Mesenchymal stem cell (in vitro differentiated cells and primary cell): Measurements from ENCODE around the gene PNPLA2.
A peak's percentile ranks its signal among the peaks of the same experiment; 100 is the strongest.

Experiments used
- DNase-seq: peaks from one replicate; pipeline ENCODE4 v3.0.0-alpha.2; 2013
- H2AFZ ChIP-seq: one replicate; pipeline ENCODE4 v1.6.1; 2013; ENCODE audit warnings: low read depth, mild to moderate bottlenecking, control low read depth, inconsistent platforms, low read length, moderate library complexity
- H2AK5ac ChIP-seq: 2 replicates; pipeline ENCODE4 v1.6.1; 2013; ENCODE audit warnings: low read length, moderate library complexity, mild to moderate bottlenecking, inconsistent platforms; ENCODE audit not compliant: severe bottlenecking
- H2BK120ac ChIP-seq: one replicate; pipeline ENCODE4 v1.6.1; 2013; ENCODE audit warnings: low read depth, mild to moderate bottlenecking, inconsistent platforms, low read length, moderate library complexity
- H2BK12ac ChIP-seq, 2 experiments: one replicate each; pipeline ENCODE4 v1.6.1; 2013; ENCODE audit warnings: inconsistent platforms in 2 of 2, low read length in 2 of 2, mild to moderate bottlenecking in 2 of 2, moderate library complexity in 2 of 2, control low read depth in 1 of 2
- H2BK15ac ChIP-seq: one replicate; pipeline ENCODE4 v1.6.1; 2013; ENCODE audit warnings: mild to moderate bottlenecking, low read depth, inconsistent platforms; ENCODE audit not compliant: poor library complexity, severe bottlenecking
- H2BK5ac ChIP-seq: 2 replicates; pipeline ENCODE4 v1.6.1; 2013; ENCODE audit warnings: low read depth, mild to moderate bottlenecking, low read length, control low read depth, inconsistent platforms; ENCODE audit not compliant: poor library complexity, severe bottlenecking
- H3K14ac ChIP-seq, 2 experiments: one replicate each; pipeline ENCODE4 v1.6.1; 2013; ENCODE audit warnings: inconsistent platforms in 2 of 2, low read length in 2 of 2, control low read depth in 1 of 2, mild to moderate bottlenecking in 1 of 2, moderate library complexity in 1 of 2
- H3K18ac ChIP-seq, 2 experiments: one replicate each; pipeline ENCODE4 v1.6.1; 2013; ENCODE audit warnings: inconsistent platforms in 2 of 2, low read length in 2 of 2, control low read depth in 1 of 2, low read depth in 1 of 2, mild to moderate bottlenecking in 1 of 2
- H3K23ac ChIP-seq, 2 experiments: one replicate each; pipeline ENCODE4 v1.6.1; 2013; ENCODE audit warnings: inconsistent platforms in 2 of 2, low read length in 2 of 2, mild to moderate bottlenecking in 2 of 2, moderate library complexity in 2 of 2, control low read depth in 1 of 2
- H3K27ac ChIP-seq: 2 replicates; pipeline ENCODE4 v1.5.1; 2013; ENCODE audit warnings: mild to moderate bottlenecking, moderate library complexity, low read length, control low read depth, inconsistent platforms; ENCODE audit not compliant: poor library complexity, severe bottlenecking
- H3K27me3 ChIP-seq, 2 experiments: 2 replicates each; pipeline versions ENCODE4 v1.6.1 to v1.7.0; 2013; ENCODE audit warnings: low read length in 2 of 2, mild to moderate bottlenecking in 2 of 2, moderate library complexity in 2 of 2, control low read depth in 1 of 2, inconsistent platforms in 1 of 2; ENCODE audit not compliant: control insufficient read depth in 1 of 2, insufficient read depth in 1 of 2
- H3K36me3 ChIP-seq, 2 experiments: 2 replicates each; pipeline versions ENCODE4 v1.6.1 to v1.7.0; 2013; ENCODE audit warnings: low read length in 2 of 2, control low read depth in 1 of 2, inconsistent platforms in 1 of 2, low read depth in 1 of 2, mild to moderate bottlenecking in 1 of 2; ENCODE audit not compliant: insufficient read depth in 2 of 2, control insufficient read depth in 1 of 2
- H3K4ac ChIP-seq, 2 experiments: one replicate each; pipeline ENCODE4 v1.6.1; 2013; ENCODE audit warnings: inconsistent platforms in 2 of 2, low read length in 2 of 2, mild to moderate bottlenecking in 2 of 2, moderate library complexity in 2 of 2, control low read depth in 1 of 2, low read depth in 1 of 2
- H3K4me1 ChIP-seq: 2 replicates; pipeline ENCODE4 v1.6.1; 2013; ENCODE audit warnings: low read depth, low read length, control low read depth; ENCODE audit not compliant: control insufficient read depth, insufficient read depth
- H3K4me2 ChIP-seq: 2 replicates; pipeline ENCODE4 v1.6.1; 2013; ENCODE audit warnings: low read length, mild to moderate bottlenecking, inconsistent platforms; ENCODE audit not compliant: poor library complexity, severe bottlenecking
- H3K4me3 ChIP-seq, 2 experiments: 2 replicates each; pipeline versions ENCODE4 v1.5.1 to v1.7.0; 2013; ENCODE audit warnings: low read length in 2 of 2, mild to moderate bottlenecking in 2 of 2, control low read depth in 1 of 2, low read depth in 1 of 2; ENCODE audit not compliant: insufficient read depth in 1 of 2
- H3K79me1 ChIP-seq: replicated peaks from 2 replicates; pipeline ENCODE4 v1.6.1; 2013; ENCODE audit warnings: mild to moderate bottlenecking, control low read depth, low read length, inconsistent platforms; ENCODE audit not compliant: poor library complexity, severe bottlenecking
- H3K9ac ChIP-seq: 2 replicates; pipeline ENCODE4 v1.7.0; 2013; ENCODE audit warnings: mild to moderate bottlenecking, low read length, moderate library complexity
- H3K9me3 ChIP-seq: 2 replicates; pipeline ENCODE4 v1.7.0; 2013; ENCODE audit warnings: mild to moderate bottlenecking, low read length; ENCODE audit not compliant: control insufficient read depth
- H4K8ac ChIP-seq: one replicate; pipeline ENCODE4 v1.6.1; 2013; ENCODE audit warnings: inconsistent platforms, mild to moderate bottlenecking, low read length, moderate library complexity
- H4K91ac ChIP-seq: one replicate; pipeline ENCODE4 v1.6.1; 2013; ENCODE audit warnings: mild to moderate bottlenecking, low read length, inconsistent platforms
- WGBS: methylation state at CpG from one replicate; pipeline ENCODE4 v1.1.7; 2013; ENCODE audit warnings: mixed read lengths; 5-methylcytosine and 5-hydroxymethylcytosine counted together

PNPLA2 gene

DNA sequence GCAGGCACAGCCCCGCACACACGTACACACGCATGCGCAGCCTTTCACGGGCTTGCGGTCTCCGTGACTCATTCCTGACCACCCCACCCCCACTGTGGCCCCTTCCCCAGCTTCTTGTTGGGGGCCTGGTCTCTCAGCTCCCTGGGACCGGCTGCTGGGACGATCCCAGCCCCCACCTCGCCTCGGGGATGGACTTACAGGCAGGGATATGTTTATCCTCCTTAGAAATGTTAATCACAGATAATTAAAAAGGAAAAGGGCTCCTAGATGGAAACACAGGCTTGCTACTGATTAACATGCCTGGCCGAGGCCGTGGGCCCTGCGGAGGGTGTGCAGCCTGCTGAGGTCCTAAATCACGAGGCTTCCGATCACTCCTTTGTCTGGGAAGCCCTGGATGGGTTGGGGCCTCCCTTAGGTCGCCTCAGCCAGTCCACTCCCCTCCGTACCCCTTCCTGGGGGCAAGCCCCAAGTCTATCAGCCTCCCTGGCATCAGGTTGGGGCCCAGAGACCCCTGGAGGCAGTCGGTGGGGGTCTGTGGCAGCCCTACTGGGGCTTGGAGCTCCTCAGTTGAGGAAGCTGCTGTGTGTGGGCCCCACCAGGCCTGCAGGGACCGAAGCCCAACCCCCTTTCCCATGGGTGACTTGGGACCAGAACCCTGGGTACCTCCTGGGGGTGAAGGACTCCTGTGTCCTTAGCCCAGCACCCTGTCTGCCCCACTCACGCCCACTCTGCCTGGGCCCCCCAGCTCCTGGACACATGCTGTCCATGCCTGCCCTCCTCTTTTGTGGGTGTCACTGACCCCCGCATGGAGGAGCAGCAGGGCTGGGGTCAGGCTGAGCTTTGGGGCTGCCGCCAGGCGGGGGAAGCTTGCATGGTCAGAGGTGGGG, 44.6 kb downstream of the PNPLA2 start:
- no peak overlapping the region for H3K18ac ChIP-seq
- no peak overlapping the region for H4K91ac ChIP-seq
- no peak overlapping the region for H3K9ac ChIP-seq
- peak overlapping the region; percentile 99 for H2AK5ac ChIP-seq
- H2BK12ac ChIP-seq, result peak overlapping the region in 1 of 2 experiments; percentile 29
- no peak overlapping the region for H3K14ac ChIP-seq
- no peak overlapping the region for H2AFZ ChIP-seq
- DNase-seq, result no peak
- peaks cover 68% of the 10 kb centered on the region for H3K4me1 ChIP-seq
- peak overlapping the region; percentile 93 for H3K27ac ChIP-seq
- WGBS, result 83% methylated on average over 23 of the region's 24 CpGs
- H3K27me3 ChIP-seq, result no peaks in the 10 kb centered on the region
- H3K4ac ChIP-seq, result no peak overlapping the region
- H3K4me2 ChIP-seq, result peak overlapping the region; percentile 55
- H2BK5ac ChIP-seq, result peak overlapping the region; percentile 98
- H2BK120ac ChIP-seq, result no peak overlapping the region
- peak overlapping the region in 1 of 2 experiments; percentile 60 for H3K23ac ChIP-seq
- H3K4me3 ChIP-seq, result no peak overlapping the region
- H2BK15ac ChIP-seq, result no peak overlapping the region
- H3K9me3 ChIP-seq, result no peaks in the 10 kb centered on the region
- no peak overlapping the region for H4K8ac ChIP-seq
- peaks cover 43 to 62% of the 10 kb centered on the region in 2 experiments for H3K36me3 ChIP-seq
- H3K79me1 ChIP-seq, result peaks cover 20% of the 10 kb centered on the region

DNA sequence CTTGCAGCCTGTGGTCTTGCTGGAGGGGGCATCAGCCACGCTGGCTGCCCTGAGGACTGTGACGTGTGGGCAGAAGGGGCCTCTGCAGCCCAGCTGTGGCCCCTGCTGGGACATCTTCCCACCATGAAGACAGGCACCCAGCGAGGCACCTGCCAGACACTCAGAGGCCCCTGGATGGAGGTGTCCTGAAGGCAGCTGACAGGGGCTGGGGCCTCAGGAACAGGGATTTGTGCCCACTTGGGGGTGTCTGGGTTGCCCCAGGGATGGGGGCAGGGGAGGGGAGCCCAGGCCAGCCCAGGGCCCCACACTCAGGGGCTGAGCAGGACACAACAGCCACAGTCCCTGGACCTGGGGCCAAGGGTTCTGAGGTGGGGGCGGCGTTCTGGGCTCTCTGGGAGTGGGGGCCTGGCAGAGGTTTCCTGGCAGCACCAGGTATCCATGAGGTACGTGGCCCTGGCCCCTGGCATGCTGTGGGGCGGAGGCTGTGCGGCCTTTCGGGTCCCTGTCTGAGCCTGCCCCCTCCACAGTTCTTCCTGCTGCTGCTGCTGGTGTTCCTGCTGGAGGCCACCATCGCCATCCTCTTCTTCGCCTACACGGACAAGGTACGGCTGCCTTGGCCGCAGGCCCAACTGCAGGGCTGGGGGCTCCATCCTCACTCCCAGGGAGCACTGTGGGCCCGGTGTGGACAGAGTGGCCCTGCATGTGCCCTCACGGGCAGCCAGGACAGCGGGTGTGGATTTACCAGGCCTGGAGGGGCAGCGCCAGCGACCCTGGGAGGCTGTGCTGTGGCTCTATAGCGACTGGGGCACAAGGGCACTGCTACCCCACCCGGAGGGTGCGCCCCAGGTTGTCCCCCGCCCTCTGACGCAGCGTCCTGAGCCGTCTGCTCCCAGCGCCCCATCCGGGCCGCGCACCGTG, 45.5 kb downstream of the PNPLA2 start:
- WGBS, result 95% methylated on average over 29 of the region's 31 CpGs

DNA sequence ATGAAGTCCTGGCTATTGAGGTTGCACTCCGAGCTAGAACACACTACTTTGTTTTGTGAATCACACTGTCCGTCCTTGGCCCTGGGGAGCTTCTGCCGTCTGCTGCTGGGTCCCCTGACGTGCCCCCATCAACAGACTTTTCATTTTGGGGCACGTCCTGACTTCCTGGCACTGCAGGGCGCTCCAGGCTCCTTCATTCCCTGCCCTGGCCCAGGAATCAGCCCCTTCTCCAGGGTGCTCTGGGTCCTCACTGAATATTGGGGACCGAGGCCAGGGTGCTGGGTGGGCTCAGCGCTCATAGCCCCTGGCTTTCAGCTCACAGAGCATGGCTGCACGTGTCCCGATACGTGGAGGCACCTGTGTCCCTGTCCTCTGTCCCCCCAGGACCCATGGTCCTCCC, 46.2 kb downstream of the PNPLA2 start:
- no peak overlapping the region for H2BK5ac ChIP-seq
- no peak overlapping the region for H2BK12ac ChIP-seq
- no peak overlapping the region for H3K4ac ChIP-seq
- peaks cover 50 to 69% of the 10 kb centered on the region in 2 experiments for H3K36me3 ChIP-seq
- no peak overlapping the region for H3K23ac ChIP-seq
- H3K9me3 ChIP-seq, result no peaks in the 10 kb centered on the region
- no peak overlapping the region for H4K91ac ChIP-seq
- WGBS, result 88% methylated on average over 11 of the region's 11 CpGs
- no peak overlapping the region for H3K4me3 ChIP-seq
- no peak overlapping the region for H2BK15ac ChIP-seq
- H3K79me1 ChIP-seq, result peaks cover 10% of the 10 kb centered on the region
- no peak overlapping the region for H4K8ac ChIP-seq
- peak overlapping the region; percentile 30 for H2AK5ac ChIP-seq
- peaks cover 55% of the 10 kb centered on the region for H3K4me1 ChIP-seq
- no peak overlapping the region for H2AFZ ChIP-seq
- H3K18ac ChIP-seq, result no peak overlapping the region
- no peaks in the 10 kb centered on the region for H3K27me3 ChIP-seq
- H2BK120ac ChIP-seq, result no peak overlapping the region
- H3K27ac ChIP-seq, result no peak overlapping the region
- no peak for DNase-seq
- no peak overlapping the region for H3K9ac ChIP-seq
- H3K14ac ChIP-seq, result no peak overlapping the region
- no peak overlapping the region for H3K4me2 ChIP-seq

More for the DNA sequence above, 45.5 kb downstream of the PNPLA2 start:
- Histone ChIP-seq H3K18ac (no peak overlapping the region), H4K91ac (peak overlapping the region; percentile 2), H3K9ac (no peak overlapping the region), H2BK12ac (no peak overlapping the region), H2BK5ac (peak overlapping the region; percentile 98), H3K4ac (no peak overlapping the region), H3K23ac (peak overlapping the region in 1 of 2 experiments; percentile 32), H2AFZ (no peak overlapping the region), H3K27ac (peak overlapping the region; percentile 93), H3K79me1 (peaks cover 13% of the 10 kb centered on the region), H2AK5ac (peak overlapping the region; percentile 99), H3K4me2 (no peak overlapping the region), H4K8ac (no peak overlapping the region), H3K4me3 (no peak overlapping the region), H3K9me3 (no peaks in the 10 kb centered on the region), H2BK15ac (no peak overlapping the region), H3K27me3 (no peaks in the 10 kb centered on the region), H3K36me3 (peaks cover 50 to 62% of the 10 kb centered on the region in 2 experiments), H3K4me1 (peaks cover 60% of the 10 kb centered on the region), H2BK120ac (no peak overlapping the region), H3K14ac (no peak overlapping the region)
- no peak for DNase-seq
